Measurements from ENCODE around the gene MDN1.

DNA sequence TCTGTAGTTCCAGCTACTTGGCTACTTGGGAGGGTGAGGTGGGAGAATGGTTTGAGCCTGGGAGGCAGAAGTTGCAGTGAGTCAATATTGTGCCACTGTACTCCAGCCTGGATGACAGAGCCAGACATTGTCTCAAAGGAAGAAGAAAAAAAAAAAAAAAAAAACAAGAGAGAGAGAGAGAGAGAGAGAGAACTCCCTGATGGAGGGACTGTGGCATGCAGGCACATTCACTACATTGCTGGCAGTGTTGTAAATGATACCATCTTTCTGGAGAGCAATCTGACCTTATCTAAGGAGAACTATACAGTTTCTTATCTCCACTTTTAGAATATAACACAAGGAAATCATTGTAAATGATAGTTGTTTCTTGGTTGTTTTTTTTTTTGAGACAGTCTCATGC is 85.1 kb downstream of the MDN1 start:
- TF ChIP-seq, protein P1, sequence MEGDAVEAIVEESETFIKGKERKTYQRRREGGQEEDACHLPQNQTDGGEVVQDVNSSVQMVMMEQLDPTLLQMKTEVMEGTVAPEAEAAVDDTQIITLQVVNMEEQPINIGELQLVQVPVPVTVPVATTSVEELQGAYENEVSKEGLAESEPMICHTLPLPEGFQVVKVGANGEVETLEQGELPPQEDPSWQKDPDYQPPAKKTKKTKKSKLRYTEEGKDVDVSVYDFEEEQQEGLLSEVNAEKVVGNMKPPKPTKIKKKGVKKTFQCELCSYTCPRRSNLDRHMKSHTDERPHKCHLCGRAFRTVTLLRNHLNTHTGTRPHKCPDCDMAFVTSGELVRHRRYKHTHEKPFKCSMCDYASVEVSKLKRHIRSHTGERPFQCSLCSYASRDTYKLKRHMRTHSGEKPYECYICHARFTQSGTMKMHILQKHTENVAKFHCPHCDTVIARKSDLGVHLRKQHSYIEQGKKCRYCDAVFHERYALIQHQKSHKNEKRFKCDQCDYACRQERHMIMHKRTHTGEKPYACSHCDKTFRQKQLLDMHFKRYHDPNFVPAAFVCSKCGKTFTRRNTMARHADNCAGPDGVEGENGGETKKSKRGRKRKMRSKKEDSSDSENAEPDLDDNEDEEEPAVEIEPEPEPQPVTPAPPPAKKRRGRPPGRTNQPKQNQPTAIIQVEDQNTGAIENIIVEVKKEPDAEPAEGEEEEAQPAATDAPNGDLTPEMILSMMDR (conservative IDR thresholded peaks at IDR 0.05; ENCODE audit: low read depth, low read length) = no peak
- TF ChIP-seq POLR2A (IDR thresholded peaks at IDR 0.05; ENCODE audit: low read depth, low read length) (no peak), RAD21 (IDR thresholded peaks at IDR 0.05; ENCODE audit: low read length) (no peak), CEBPB (IDR thresholded peaks at IDR 0.05; ENCODE audit: low read depth, low read length) (no peak), FOS (IDR thresholded peaks at IDR 0.05; ENCODE audit: low read depth, low read length) (no peak), RCOR1 (IDR thresholded peaks at IDR 0.05; ENCODE audit: insufficient replicate concordance, low read length) (no peak), SMC3 (IDR thresholded peaks at IDR 0.05; ENCODE audit: low read depth, low read length) (no peak), RFX5 (IDR thresholded peaks at IDR 0.05; ENCODE audit: low read depth, low read length) (no peak), MXI1 (IDR thresholded peaks at IDR 0.05; ENCODE audit: borderline replicate concordance, low read depth, low read length) (no peak), MAFK (IDR thresholded peaks at IDR 0.05; ENCODE audit: low read depth, low read length) (no peak), CHD1 (IDR thresholded peaks at IDR 0.05; ENCODE audit: low read depth, low read length) (no peak), BHLHE40 (IDR thresholded peaks at IDR 0.05; ENCODE audit: low read depth, low read length) (no peak)
- TF ChIP-seq, protein P2, sequence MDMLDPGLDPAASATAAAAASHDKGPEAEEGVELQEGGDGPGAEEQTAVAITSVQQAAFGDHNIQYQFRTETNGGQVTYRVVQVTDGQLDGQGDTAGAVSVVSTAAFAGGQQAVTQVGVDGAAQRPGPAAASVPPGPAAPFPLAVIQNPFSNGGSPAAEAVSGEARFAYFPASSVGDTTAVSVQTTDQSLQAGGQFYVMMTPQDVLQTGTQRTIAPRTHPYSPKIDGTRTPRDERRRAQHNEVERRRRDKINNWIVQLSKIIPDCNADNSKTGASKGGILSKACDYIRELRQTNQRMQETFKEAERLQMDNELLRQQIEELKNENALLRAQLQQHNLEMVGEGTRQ (IDR thresholded peaks at IDR 0.05; ENCODE audit: low read depth, low read length) = no peak
